ENCODE results near the gene SVIL.
"Not testable (repeated sequence)": the region's sequence is repeated elsewhere in the genome, so short reads cannot be mapped to it uniquely, and the experiment has no call there.

DNA sequence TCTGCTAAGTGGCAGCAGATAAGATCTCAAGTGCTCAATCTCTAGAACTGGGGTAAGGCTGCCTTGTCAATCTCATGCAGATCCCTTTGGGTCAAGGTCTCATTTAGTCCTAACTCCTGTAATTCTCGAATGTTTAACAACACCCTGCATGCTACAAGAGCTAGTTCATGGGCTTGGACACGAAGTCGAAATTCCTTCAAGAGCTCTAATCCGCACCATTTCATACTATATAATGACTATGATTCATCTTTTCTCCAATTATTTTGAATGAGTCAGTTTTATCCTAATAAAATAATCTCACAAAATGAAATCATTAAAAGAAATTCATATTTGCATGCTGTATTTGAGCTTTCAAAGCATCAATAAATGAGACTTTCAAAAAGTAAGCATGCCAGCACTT, 119.7 kb downstream of the SVIL start:
- TF ChIP-seq POLR2AphosphoS5, CTCF, POLR2A (IDR thresholded peaks at IDR 0.05): not testable (repeated sequence)
